Spleen (tissue), 11 donors: Measurements from ENCODE around the gene RIOX2. TPM values are rescaled to one million over a fixed set of nuclear protein-coding genes. Genes with fewer than 3 reads are reported as not detected.
"Not testable (repeated sequence)": the region's sequence is repeated elsewhere in the genome, so short reads cannot be mapped to it uniquely, and the experiment has no call there.

Experiments
- DNase-seq: peaks from one replicate; pipeline ENCODE4 v3.0.0-alpha.2; 2020
- H3K27ac ChIP-seq, 8 donors: fragments of 200-600 bp; sonication (generic) in 7 of 8; 1 replicate in 4 of 8; 2 replicates in 4 of 8; pipeline versions ENCODE4 v1.5.0 to v1.8.0; 2016 to 2021; ENCODE audit warnings: inconsistent platforms in 4 of 8, mild to moderate bottlenecking in 4 of 8, moderate library complexity in 1 of 8
- H3K27me3 ChIP-seq, 7 donors: fragments of 200-600 bp; sonication (generic) in 6 of 7; replicated peaks in 1 of 7; 1 replicate in 4 of 7; 2 replicates in 3 of 7; pipeline versions ENCODE4 v1.5.0 to v1.8.0; 2016 to 2021; ENCODE audit warnings: inconsistent platforms in 3 of 7, mild to moderate bottlenecking in 1 of 7
- H3K36me3 ChIP-seq, 6 donors: fragments of 200-600 bp; sonication (generic) in 5 of 6; 1 replicate in 4 of 6; 2 replicates in 2 of 6; pipeline versions ENCODE4 v1.5.0 to v1.8.0; 2016 to 2021; ENCODE audit warnings: inconsistent platforms in 2 of 6
- H3K4me1 ChIP-seq, 6 donors: fragments of 200-600 bp; sonication (generic) in 5 of 6; 1 replicate in 3 of 6; 2 replicates in 3 of 6; pipeline versions ENCODE4 v1.5.0 to v1.8.0; 2016 to 2021; ENCODE audit warnings: inconsistent platforms in 3 of 6
- H3K4me3 ChIP-seq, 8 donors: fragments of 200-600 bp; sonication (generic) in 7 of 8; 1 replicate in 4 of 8; 2 replicates in 4 of 8; pipeline versions ENCODE4 v1.5.0 to v1.8.0; 2016 to 2021; ENCODE audit warnings: inconsistent platforms in 4 of 8, mild to moderate bottlenecking in 4 of 8, moderate library complexity in 2 of 8
- H3K9me3 ChIP-seq, 8 donors: fragments of 200-600 bp; sonication (generic) in 7 of 8; 1 replicate in 4 of 8; 2 replicates in 4 of 8; pipeline versions ENCODE4 v1.5.0 to v1.8.0; 2016 to 2021; ENCODE audit warnings: inconsistent platforms in 4 of 8
- CTCF ChIP-seq, 11 experiments: fragments of 200-600 bp in 7 of 11; fragments of 450-650 bp in 4 of 11; sonication (generic) in 4 of 11; IDR thresholded peaks in 8 of 11; conservative IDR thresholded peaks in 3 of 11; 1 replicate in 7 of 11; 2 replicates in 4 of 11; pipeline versions ENCODE4 v1.4.0 to v1.8.0; 2016 to 2021; ENCODE audit warnings: antibody characterized with exemption in 11 of 11, inconsistent platforms in 4 of 11, mild to moderate bottlenecking in 1 of 11
- POLR2A ChIP-seq, 3 donors: fragments of 450-650 bp; IDR thresholded peaks; one replicate each; pipeline ENCODE4 v1.5.1; 2017; ENCODE audit warnings: antibody characterized with exemption in 3 of 3, mild to moderate bottlenecking in 1 of 3
- POLR2AphosphoS5 ChIP-seq, 3 donors: sonication (generic); formaldehyde crosslinking; IDR thresholded peaks; one replicate each; pipeline ENCODE4 v1.5.1; 2017; ENCODE audit warnings: antibody characterized with exemption in 3 of 3
- WGBS, 5 donors: extraction: QIAGEN DNeasy Blood & Tissue Kit in 3 of 5; methylation state at CpG; one replicate each; pipeline versions ENCODE4 v1.1.5 to v1.1.7; 2013 to 2018; 5-methylcytosine and 5-hydroxymethylcytosine counted together
- intact Hi-C: fragments of 100-400 bp; cut with DNase I; formaldehyde crosslinking; loops from one replicate; pipeline ENCODE4 v1.15.0; 2023; ENCODE audit warnings: low total_unique reads
- polyA plus RNA-seq, 3 donors: library from polyadenylated mRNA; stranded (reverse); fragments of 200-250 nt; gene quantifications; one replicate each; pipeline ENCODE4 v1.2.1, GENCODE V29; 2013
- total RNA-seq, 7 donors: library from RNA; depleted of rRNA in 3 of 7; stranded (reverse); fragments of >200 nt in 3 of 7; fragmentation: NEBNext Ultra II Directional in 4 of 7; extraction: Animal tissue kit (Norgen Biotek cat#: 25700) in 4 of 7; gene quantifications; one replicate each; pipeline versions ENCODE4 v1.1.0 to v1.2.1, GENCODE V29; 2016 to 2021
- donor health status: healthy with polysubstance abuse.
- donor health status: DM: no; HTN: no; CAD: no; lungs with moderate emphysema.
- donor health status: DM: no; HTN: no; CAD: no.
- donor health status: Bipolar disorder and iron deficiency.
- donor health status: healthy.
- donor health status: DM: no; HTN: no; CAD: no.
- donor health status: DM: yes; HTN: yes; CAD: no.

The RIOX2 gene
- total and polyA plus RNA-seq, 10 donors, result 13.5 to 29.7 (median 18.7) TPM

- Histone ChIP-seq H3K4me3 (no peak overlapping the region), H3K27ac (peak overlapping the region in 3 of 8 donors; percentile 8 to 66 (median 16)), H3K36me3 (peaks cover 0 to 34% (median 3%) of the 10 kb centered on the region in 6 donors), H3K9me3 (no peaks in the 10 kb centered on the region), H3K27me3 (no peaks in the 10 kb centered on the region), H3K4me1 (peaks cover 0 to 15% (median 9%) of the 10 kb centered on the region in 6 donors)
- DNase-seq, result no peak
- no peak for TF ChIP-seq POLR2AphosphoS5 (IDR thresholded peaks at IDR 0.05)
- no peak for TF ChIP-seq POLR2A (IDR thresholded peaks at IDR 0.05)
- TF ChIP-seq CTCF (IDR thresholded peaks at IDR 0.05 in 8 of 11, conservative IDR thresholded peaks at IDR 0.05 in 3 of 11), result no peak
- WGBS, 5 donors, result 68 to 92% (median 83%) methylated on average over 3 of the region's 3 CpGs
- intact Hi-C loops, result no loop called here
Observed at GRCh38 chr3:97911459-97911858, 60.8 kb downstream of the RIOX2 start.

- peak overlapping the region in 6 of 8 donors; percentile 3 to 66 (median 30) for H3K27ac ChIP-seq
- 28 to 52% (median 39%) methylated on average over 3 of the region's 3 CpGs for WGBS, 5 donors
- DNase-seq, result no peak
- peak overlapping the region in 1 of 8 donors; percentile 54 for H3K4me3 ChIP-seq
- H3K36me3 ChIP-seq, result peaks cover 0 to 29% (median 3%) of the 10 kb centered on the region in 6 donors
- H3K4me1 ChIP-seq, result peaks cover 0 to 15% (median 9%) of the 10 kb centered on the region in 6 donors
- TF ChIP-seq POLR2A (IDR thresholded peaks at IDR 0.05) (no peak), CTCF (IDR thresholded peaks at IDR 0.05 in 8 of 11, conservative IDR thresholded peaks at IDR 0.05 in 3 of 11) (no peak), POLR2AphosphoS5 (IDR thresholded peaks at IDR 0.05) (no peak)
- H3K9me3 ChIP-seq, result no peaks in the 10 kb centered on the region
- intact Hi-C loops, result no loop called here
- no peaks in the 10 kb centered on the region for H3K27me3 ChIP-seq
Observed at GRCh38 chr3:97910931-97911351, 61.3 kb downstream of the RIOX2 start.

- intact Hi-C loops, result not testable (repeated sequence)
- peak; percentile 56 for DNase-seq
- TF ChIP-seq POLR2AphosphoS5 (IDR thresholded peaks at IDR 0.05), result peak in 1 of 3 donors; percentile 7
Observed at GRCh38 chr3:97910236-97910831, 61.9 kb downstream of the RIOX2 start.

GRCh38 chr3:97909830-97910229, 62.4 kb downstream of the RIOX2 start:
- H3K27ac ChIP-seq, H3K9me3 ChIP-seq, intact Hi-C loops, DNase-seq, H3K27me3 ChIP-seq: not testable (repeated sequence)
- peak overlapping the region in 1 of 8 donors; percentile 54 for H3K4me3 ChIP-seq
- peaks cover 0 to 15% (median 9%) of the 10 kb centered on the region in 6 donors for H3K4me1 ChIP-seq
- peaks cover 0 to 21% (median 0%) of the 10 kb centered on the region in 6 donors for H3K36me3 ChIP-seq
- WGBS, 5 donors, result 63 to 70% (median 67%) methylated on average over 2 to 3 of the region's 3 CpGs; no CpG with 5 or more reads in 2 of the 5 donors

More at GRCh38 chr3:97910236-97910831, 61.9 kb downstream of the RIOX2 start:
- Histone ChIP-seq H3K4me1 (peaks cover 0 to 15% (median 9%) of the 10 kb centered on the region in 6 donors), H3K27ac (peak overlapping the region in 6 of 8 donors; percentile 3 to 66 (median 39)), H3K4me3 (peak overlapping the region in 1 of 8 donors; percentile 54), H3K36me3 (peaks cover 0 to 23% (median 0%) of the 10 kb centered on the region in 6 donors)
- not testable (repeated sequence) for H3K9me3 ChIP-seq, H3K27me3 ChIP-seq
- WGBS, 5 donors, result 59 to 87% (median 74%) methylated on average over 23 to 24 of the region's 24 CpGs
